ENCODE measurements around the gene RYR3.
"Not testable (repeated sequence)": the region's sequence is repeated elsewhere in the genome, so short reads cannot be mapped to it uniquely, and the experiment has no call there.

RYR3 gene

DNA sequence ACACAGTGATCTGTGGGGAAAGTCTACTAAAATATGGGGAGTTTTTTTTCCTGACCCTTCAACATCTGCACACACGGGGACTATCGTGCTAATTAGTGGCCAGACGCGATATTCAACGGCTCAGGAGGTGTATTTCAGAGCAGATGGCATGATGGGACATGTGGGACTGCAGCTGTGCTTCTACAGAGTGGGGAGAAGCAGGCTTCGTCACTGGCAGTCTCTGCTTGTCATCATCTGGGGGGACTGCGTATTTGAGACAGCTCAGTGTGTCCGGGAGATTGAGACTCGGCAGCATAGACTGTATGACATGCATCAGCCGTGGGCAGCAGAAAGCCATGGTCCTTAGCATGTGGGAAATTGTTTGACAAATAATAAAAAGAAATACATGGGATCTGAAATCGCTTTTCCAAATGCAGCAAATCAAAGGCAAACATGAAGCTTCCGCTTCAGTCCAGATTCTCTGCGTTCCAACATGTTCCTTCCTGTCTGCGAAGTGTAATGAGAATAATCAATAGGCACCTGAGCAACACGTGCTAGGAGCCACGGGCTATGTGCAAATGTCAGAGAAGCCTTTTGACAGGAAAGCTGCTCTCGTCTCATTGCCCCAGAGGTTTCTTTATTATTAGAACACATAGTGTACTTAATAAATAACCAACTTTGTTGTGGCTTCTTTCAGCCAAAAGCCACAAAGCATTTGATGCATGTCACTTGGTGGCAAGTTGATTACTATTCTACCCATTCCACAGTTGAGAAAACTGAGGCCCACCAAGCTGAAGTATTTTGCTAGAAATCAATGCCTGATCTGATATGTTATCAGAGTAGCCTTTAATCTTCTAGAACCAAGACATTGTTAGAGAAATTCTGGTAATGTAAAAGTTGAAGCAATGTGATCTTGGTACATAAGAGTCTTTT lies 276.3 kb downstream of the RYR3 start:
- no peak for DNase-seq (ENCODE audit: low read depth)

DNA sequence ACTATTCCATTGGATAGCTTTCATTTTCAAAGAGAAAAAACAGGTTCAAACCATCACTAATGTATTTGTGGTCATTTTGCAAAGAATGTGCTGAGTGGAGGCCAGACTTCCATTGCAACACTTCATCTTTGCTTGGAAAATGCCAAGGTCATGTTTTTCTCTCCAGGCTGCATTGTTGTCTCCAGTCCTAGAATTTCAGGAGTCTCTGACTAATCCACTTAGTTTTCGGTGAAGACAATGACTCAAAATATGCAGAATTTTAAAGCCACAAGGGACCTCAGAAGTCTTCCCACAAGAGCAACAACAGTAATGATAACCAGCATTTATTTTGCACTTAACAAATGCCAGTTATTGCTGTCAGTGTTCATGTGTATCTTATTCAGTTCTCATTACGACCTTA lies 277.0 kb downstream of the RYR3 start:
- no peak for DNase-seq (ENCODE audit: low read depth)

GRCh38 chr15:33592864-33593263 lies 282.1 kb downstream of the RYR3 start:
- DNase-seq (ENCODE audit: low read depth), result no peak

DNA sequence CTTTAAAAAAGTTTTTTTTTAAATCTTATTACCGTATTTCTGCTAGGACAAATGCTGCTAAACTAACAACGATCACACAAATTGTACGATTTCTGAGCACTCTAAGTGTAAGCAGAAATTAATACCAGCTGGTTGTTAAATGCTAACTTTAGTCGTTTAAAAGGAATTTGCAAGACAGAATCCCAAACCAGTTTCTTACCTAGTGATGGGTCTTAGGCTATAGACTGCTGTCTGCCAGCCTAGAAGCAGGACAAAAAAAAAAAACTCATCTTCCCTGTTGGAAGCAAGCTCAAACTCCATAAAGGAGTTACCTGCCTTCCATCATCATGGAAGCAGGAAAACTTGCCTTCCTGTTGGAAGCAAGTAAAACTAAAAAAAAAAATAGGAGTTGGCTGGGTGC lies 287.6 kb downstream of the RYR3 start:
- not testable (repeated sequence) for DNase-seq (ENCODE audit: low read depth)

DNA sequence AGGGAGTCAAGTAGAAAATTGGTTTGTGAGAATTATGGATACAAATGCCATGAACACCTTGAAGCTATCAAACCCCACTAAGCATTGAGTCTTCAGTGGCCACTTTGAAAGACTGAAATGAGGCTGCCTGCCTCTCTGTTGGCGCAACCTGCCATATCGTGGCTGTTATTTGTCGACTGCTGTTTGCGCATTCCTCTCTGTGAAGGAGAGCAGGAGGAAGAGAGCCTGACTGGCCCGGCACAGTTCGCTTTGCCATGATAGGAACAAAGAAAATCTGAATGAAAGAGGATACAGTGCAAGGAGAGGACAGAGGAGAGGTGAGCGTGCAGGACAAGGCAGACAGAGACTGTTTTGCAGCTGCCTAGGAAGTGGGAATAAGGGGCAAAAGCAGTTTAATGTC lies 289.4 kb downstream of the RYR3 start:
- no peak for DNase-seq (ENCODE audit: low read depth)

DNA sequence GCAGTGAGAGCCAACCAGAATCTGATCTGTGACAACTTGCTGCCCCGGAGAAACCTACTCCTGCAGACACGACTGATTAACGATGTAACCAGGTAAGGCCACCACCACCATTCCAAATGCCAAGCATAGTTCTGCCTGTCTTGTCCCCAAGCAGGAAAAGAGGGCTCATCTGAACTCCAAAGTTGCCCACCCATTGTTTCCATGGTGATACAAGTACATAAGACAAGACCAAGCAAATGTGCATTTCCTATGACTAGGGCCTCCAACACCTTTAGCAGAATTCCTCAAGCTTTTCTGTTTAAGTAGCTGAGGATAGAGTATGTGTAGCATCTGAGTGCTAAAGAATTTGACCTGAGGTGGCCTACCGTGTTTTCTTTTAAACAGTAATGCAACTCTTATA lies 290.7 kb downstream of the RYR3 start:
- DNase-seq (ENCODE audit: low read depth), result no peak

DNA sequence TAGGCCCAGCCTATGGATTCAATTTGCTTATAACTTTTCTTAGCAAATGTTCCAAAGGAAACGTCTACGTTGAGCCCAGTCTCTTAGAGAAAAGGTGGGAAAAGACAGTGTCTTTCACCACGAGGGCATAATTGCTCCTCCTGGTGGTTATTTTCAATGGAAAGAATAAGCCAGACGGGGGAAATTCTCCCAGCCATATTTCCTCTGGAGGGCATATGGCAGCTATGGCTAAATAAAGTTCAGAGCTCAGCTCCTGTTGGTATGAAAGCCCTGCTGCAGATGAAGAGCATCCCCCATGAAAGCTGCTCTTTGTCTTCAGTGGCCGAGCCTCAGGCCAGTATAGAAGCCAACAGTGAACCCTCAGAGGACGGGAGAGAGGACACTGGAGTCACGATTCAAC lies 297.9 kb downstream of the RYR3 start:
- DNase-seq (ENCODE audit: low read depth), result no peak

- DNase-seq (ENCODE audit: low read depth), result no peak
Measured at GRCh38 chr15:33612721-33613304, 302.0 kb downstream of the RYR3 start.

- DNase-seq (ENCODE audit: low read depth), result no peak
Measured at GRCh38 chr15:33616475-33616874, 305.7 kb downstream of the RYR3 start.

GRCh38 chr15:33618350-33618749 lies 307.6 kb downstream of the RYR3 start:
- no peak for DNase-seq (ENCODE audit: low read depth)

DNA sequence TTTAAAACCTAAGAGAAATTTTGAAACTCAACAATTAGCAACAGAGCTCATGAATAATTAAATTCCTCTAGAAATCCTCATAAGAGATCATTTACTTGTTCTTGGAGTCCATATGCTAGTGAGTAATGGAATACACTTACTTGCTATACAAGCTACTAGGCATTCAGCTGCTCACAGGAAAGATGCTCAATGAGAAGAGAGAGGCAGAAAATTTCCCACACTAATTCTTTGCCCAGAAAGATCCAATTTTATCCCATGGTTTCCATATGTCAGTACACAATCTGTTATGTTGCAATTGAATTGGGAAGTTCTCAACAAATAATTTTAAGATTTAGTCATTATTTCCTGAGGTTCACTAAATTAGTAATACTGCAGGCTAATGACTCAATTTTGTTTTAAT lies 310.4 kb downstream of the RYR3 start:
- no peak for DNase-seq (ENCODE audit: low read depth)

- no peak for DNase-seq (ENCODE audit: low read depth)
Measured at GRCh38 chr15:33623010-33623409, 312.2 kb downstream of the RYR3 start.

DNA sequence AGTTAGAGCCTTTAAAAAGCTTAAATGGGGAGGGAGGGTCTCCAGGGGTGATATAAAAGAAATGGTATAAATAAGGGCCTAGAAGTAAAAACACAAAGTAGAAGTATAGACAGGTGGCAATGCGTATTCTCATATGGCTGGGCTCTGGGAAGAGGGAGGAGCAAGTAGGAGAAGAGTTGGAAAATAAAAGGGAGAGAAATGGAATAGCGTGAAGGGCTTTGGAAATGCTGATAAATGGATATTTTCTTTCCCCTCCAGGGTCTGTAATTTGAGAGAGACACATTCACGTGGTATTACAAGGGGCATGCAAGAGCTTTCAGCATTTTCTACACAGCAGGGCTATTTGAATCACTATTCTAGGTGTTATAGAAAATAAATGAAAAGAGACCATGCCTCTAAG lies 313.7 kb downstream of the RYR3 start:
- no peak for DNase-seq (ENCODE audit: low read depth)

- no peak for DNase-seq (ENCODE audit: low read depth)
Measured at GRCh38 chr15:33629647-33630046, 318.9 kb downstream of the RYR3 start.

- DNase-seq (ENCODE audit: low read depth), result no peak
Measured at GRCh38 chr15:33636234-33636633, 325.5 kb downstream of the RYR3 start.

- DNase-seq (ENCODE audit: low read depth), result no peak
Measured at GRCh38 chr15:33636958-33637357, 326.2 kb downstream of the RYR3 start.

- no peak for DNase-seq (ENCODE audit: low read depth)
Measured at GRCh38 chr15:33638453-33638852, 327.7 kb downstream of the RYR3 start.

DNA sequence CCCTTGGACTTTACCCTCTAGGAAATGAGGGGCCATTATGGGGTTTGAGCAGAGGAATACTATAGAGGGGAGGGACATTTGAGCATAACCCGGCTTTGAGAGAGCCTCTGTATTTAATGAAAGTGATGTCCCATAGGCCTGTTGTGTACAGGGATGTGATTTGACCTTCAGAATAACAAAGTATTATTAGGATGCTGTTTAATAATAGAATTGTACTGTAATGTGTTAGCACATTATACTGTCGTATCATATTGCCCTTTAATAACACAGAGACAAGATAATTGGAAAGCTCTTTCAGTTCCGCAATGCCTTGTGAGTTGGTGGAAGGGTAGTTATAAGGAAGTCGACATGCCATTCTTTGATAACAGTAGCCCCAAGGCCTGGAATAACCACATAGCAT lies 328.3 kb downstream of the RYR3 start:
- DNase-seq (ENCODE audit: low read depth), result no peak

- DNase-seq (ENCODE audit: low read depth), result no peak
Measured at GRCh38 chr15:33639456-33639855, 328.7 kb downstream of the RYR3 start.

DNA sequence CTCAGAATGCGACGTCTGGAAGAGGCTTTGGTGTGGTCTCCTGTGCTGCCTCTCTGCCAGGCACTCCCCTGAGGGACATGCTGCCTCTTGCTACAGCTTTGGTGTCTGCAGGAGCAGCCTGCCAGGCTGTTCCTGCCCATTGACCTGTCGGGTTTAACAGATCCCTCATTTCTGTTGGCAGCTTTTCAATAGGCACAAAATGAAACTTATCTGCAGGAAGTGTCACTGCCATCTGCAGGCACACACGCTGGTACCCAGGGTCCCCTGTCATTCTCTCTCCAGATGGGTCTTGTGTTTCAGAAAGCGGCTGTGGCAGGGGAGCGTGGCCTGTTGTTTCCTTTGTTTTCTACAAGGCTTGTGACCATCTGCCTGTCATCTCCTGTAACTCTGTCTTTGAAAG lies 329.2 kb downstream of the RYR3 start:
- DNase-seq (ENCODE audit: low read depth), result no peak

DNA sequence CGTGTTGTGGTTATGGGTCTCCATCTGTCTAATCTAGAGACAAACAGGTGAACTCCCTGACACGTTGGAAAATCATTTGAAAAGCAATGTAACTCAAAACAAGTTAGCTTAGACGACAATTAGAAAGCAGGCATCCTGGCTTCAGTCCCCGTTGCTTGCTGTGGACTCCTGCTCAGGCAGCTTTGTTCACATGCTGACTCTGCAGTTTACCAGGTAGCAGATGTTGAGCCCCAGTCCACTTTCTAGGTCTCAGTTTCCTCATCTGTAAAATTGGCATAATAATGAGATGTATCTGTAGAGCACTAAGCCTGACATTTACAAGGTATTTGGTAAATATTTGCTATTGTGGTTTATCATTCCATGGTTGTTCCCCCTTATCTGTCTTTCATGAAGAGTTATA lies 330.3 kb downstream of the RYR3 start:
- DNase-seq (ENCODE audit: low read depth), result no peak

DNA sequence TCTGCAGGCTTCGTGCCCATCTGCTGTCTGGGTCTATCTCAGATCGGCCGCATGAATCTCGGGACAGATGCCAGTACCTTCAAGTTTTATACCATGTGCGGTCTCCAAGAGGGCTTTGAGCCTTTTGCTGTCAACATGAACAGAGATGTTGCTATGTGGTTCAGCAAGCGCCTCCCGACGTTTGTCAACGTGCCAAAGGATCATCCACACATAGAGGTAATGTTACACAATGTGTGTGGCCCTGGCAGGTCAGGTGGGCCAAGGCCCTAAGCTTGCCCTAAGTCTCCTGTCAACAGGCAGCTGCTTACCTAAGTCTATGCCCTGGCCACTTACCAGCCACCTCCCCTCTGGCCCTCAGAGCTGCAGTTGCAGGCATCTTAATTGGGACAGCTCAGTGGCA lies 333.5 kb downstream of the RYR3 start:
- DNase-seq (ENCODE audit: low read depth), result no peak

DNA sequence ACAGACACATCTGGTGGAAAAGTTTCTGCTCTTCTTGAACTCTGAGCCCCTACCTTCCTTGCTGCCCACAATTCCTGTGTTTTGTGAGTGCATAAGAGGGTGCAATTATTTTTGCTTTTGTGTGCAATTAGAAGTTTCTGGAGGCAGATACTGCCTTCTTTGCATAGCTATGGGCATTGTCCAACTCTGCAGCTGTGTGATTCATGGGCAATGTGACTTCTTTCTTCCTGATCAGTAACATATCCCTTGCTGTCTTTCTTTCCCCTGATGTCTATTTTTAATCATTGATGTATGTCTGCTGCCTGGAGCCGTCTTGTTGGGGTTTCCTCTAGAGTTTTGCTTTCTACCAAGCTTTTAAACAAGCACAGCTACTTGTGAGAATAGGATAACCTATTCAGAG lies 336.0 kb downstream of the RYR3 start:
- DNase-seq (ENCODE audit: low read depth), result no peak
